GM11168 (cell line): ENCODE results near the gene CHRM1.

Experiments
- in situ Hi-C: fragments of 300-500 bp; cut with MboI; formaldehyde crosslinking; loops from one replicate; pipeline ENCODE4 v1.12.0; 2022; ENCODE audit warnings: low sequenced_read_pairs; ENCODE audit not compliant: unreplicated experiment

The CHRM1 gene

GRCh38 chr11:62908468-62909072 is 12.6 kb downstream of the CHRM1 start:
- in situ Hi-C loops = loop anchor here (5.0 to 10.0 kb wide), 2 partner anchors 114 to 296 kb away; no protein-coding TSS in a partner anchor

- in situ Hi-C loops = loop anchor here (5.0 to 10.0 kb wide), 2 partner anchors 116 to 299 kb away; no protein-coding TSS in a partner anchor
Measured at GRCh38 chr11:62905927-62906531, 15.1 kb downstream of the CHRM1 start.

GRCh38 chr11:62905296-62905695 is 15.9 kb downstream of the CHRM1 start:
- in situ Hi-C loops = loop anchor here (5.0 to 10.0 kb wide), 2 partner anchors 117 to 300 kb away; no protein-coding TSS in a partner anchor

- in situ Hi-C loops = loop anchor here (10.0 kb wide), 1 partner anchor 302 kb away; no protein-coding TSS in a partner anchor
Measured at GRCh38 chr11:62902932-62903331, 18.2 kb downstream of the CHRM1 start.

DNA sequence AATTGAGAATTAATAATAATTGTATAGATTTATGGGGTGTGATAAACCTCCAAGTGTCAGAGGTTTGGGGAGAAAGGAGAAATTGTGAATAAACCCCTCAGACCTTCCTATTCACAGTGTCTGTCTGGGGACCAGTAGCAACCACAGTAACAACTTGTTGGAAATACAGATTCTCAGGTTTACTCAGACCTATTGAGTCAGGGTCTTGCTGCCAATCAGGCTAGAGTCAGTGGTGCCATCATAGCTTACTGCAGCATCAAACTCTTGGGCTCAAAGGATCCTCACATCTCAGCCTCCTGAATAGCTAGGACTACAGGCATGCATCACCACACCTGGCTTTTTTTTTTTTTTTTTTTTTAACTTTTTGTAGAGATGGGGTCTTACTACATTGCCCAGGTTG is 23.1 kb downstream of the CHRM1 start:
- in situ Hi-C loops = no loop called here

DNA sequence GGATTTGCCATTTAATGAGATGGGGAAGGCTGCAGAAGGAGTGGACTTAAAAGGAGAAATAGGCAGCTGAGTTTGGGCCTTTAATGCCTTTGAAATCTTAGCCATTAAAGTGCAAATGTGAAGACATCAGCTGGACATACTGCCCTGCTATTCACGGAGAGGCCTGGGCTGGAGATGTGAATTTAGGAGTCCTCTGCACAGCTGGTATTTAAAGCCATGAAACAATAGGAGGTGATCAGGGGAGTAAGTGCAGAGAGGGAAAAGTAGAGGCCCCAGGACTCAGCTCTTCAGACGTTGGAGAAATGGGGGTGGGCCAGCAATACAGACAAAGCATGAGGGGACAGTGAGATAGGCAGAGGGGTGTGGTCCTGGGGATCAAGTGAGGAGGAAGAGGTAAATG is 23.9 kb downstream of the CHRM1 start:
- in situ Hi-C loops = no loop called here

DNA sequence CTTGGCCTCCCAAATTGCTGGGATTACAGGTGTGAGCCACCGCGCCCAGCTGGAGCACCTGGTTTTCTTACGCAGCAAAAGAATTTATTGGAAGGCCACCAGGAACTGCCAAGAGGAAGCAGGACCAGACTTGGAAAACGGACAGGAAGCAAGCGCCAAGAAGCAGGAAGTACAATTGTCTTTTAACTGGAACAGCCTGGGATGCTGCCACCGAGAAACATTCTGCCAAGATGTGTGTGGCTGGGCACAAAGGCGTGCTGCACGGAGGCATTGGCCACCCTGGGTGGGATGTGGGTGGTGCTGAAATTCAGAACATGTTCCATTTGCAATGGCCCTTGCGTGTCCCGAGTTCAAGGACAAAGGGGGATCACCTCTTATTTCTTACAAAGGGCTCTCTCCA is 25.1 kb downstream of the CHRM1 start:
- in situ Hi-C loops = no loop called here

GRCh38 chr11:62895501-62895900 is 25.7 kb downstream of the CHRM1 start:
- in situ Hi-C loops = no loop called here

GRCh38 chr11:62892077-62892922 is 28.9 kb downstream of the CHRM1 start:
- in situ Hi-C loops = no loop called here

GRCh38 chr11:62889484-62890437 is 31.4 kb downstream of the CHRM1 start:
- in situ Hi-C loops = no loop called here

GRCh38 chr11:62889126-62889483 is 32.1 kb downstream of the CHRM1 start:
- in situ Hi-C loops = no loop called here

GRCh38 chr11:62888406-62888805 is 32.8 kb downstream of the CHRM1 start:
- in situ Hi-C loops = no loop called here

DNA sequence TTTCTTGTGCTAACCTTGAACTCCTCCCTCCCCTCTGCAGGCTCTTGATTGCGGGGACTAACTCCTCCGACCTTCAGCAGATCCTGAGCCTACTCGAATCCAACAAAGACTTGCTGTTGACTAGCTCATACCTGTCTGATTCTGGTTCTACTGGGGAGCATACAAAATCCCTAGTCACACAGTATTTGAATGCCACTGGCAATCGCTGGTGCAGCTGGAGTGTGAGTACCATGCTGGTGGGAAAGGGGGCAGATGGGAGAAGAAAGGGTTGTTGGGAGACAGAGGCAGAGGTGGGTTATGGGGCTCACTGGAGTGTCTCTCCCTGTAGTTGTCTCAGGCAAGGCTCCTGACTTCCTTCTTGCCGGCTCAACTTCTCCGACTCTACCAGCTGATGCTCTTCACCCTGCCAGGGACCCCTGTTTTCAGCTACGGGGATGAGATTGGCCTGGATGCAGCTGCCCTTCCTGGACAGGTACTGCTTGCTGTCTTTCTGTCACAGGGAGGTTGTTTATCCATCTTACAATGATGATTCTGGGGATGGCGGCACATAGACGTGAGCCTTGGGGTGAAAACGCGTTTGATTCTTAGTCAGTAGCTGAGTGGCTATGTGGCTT is 35.9 kb downstream of the CHRM1 start:
- in situ Hi-C loops = no loop called here

DNA sequence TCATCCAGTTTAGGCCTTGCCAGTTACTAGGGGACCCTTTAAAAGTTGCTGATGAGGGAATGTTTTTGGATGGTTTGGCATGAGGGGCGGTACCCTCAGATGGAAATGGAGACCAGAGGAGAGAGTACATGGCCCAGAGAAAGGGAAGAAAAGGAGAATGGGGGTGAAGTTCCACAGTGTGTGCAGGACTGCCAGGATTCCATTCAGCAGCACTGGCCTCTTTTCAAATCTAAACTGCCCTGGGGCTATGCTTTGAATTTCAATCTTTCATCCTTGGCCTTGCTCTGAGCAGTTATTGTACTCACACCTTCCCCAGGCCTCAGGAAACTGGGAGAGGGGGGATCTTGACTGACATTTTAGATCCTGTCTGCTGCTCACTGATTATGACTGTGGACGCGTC is 37.5 kb downstream of the CHRM1 start:
- in situ Hi-C loops = no loop called here

DNA sequence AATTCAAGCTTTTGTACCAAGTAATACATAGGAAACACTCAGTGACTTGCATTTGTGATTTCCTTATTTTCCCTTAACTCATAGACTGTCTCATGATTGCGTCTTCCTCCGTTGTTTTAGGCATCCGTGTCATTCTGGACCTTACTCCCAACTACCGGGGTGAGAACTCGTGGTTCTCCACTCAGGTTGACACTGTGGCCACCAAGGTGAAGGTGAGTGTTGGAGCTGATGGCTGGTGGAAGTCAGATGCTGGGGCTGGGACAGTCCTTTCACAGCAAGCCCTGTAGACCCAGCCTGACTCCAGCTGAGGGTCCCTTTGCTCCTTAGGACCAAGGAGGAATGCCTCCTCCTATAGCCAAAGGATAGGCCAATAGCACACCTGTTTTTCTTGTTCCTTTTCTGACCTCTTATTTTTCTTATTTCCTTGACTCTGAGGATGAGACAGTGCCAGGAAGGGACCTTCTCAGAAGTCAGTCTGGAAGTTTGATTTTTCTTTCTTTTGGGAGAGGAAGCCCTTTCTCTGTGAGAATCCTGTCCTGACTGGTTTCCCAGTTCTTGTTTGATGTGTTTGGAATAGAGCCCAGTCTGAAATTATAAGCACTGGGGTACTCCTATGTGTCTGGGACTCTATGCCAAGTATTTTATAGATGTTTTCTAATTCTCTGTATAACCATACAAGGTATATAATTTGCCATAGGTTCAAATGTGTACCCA is 38.2 kb downstream of the CHRM1 start:
- in situ Hi-C loops = no loop called here

DNA sequence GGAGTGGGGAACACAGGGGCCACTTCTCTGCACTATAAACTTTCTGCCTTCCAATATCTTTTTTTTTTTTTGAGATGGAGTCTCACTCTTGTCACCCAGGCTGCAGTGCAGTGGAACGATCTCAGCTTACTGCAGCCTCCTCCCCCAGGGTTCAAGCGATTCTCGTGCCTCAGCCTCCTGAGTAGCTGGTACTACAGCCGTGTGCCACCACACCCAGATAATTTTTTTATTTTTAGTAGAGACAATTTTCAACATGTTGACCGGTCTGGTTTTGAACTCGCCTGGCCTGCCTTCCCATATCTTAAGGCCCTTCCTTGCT is 38.8 kb downstream of the CHRM1 start:
- in situ Hi-C loops = no loop called here

DNA sequence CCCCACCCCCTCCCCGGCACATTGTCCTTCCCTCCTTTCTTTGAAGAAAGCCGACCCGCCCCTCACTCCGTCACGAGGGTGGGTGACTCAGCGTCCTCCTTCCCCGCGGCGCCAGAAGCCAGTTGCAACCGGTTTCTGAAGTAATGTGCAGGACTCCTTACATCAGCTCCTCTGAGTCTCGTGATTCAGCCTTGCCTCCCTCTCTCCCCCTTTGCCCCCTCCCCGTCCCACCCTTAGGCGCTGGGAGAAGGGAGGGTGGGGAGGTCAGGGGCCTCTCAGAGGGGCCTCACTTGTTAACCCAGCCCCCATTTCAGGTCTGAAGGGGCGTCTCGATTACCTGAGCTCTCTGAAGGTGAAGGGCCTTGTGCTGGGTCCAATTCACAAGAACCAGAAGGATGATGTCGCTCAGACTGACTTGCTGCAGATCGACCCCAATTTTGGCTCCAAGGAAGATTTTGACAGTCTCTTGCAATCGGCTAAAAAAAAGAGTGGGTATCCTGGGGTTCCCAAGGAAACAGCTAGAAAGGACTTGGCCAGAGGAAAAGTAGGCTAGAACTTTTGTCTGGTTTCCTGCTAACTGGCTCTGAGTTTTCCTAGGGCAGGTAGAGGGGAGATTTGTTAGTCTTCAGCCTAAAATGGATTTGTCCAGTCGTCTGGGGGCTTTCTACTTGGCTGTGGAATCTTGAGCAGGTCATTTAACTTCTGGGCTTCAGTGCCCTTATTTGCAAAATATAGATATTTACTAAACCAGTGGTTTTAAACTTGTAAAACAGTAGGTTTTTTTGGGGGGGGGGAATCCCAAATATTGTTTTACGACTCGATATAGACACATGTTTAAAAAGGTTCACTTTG is 39.4 kb downstream of the CHRM1 start:
- in situ Hi-C loops = no loop called here

DNA sequence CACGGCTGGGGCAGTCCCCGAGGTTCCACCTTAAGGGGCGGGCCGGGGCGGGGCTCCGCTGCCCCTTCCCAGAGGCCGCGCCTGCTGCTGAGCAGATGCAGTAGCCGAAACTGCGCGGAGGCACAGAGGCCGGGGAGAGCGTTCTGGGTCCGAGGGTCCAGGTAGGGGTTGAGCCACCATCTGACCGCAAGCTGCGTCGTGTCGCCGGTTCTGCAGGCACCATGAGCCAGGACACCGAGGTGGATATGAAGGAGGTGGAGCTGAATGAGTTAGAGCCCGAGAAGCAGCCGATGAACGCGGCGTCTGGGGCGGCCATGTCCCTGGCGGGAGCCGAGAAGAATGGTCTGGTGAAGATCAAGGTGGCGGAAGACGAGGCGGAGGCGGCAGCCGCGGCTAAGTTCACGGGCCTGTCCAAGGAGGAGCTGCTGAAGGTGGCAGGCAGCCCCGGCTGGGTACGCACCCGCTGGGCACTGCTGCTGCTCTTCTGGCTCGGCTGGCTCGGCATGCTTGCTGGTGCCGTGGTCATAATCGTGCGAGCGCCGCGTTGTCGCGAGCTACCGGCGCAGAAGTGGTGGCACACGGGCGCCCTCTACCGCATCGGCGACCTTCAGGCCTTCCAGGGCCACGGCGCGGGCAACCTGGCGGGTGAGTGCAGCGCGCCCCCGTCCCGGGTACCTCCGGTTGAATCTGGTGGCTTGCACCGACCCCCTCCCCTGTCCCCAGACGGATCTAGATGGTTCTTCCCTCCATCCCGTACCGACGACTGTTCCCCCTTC is 40.2 kb downstream of the CHRM1 start, which contains the start of gene SLC3A2:
Gene SLC3A2, plus strand, starts transcription at position 94 of the 776 bp plus-strand sequence. Its CDS starts 128 bp downstream, at position 222.
- in situ Hi-C loops = no loop called here
